Measurements from ENCODE around the gene ECHS1. TPM values are rescaled to one million over a fixed set of nuclear protein-coding genes. Genes with fewer than 3 reads are reported as not detected.
A peak's percentile ranks its signal among the peaks of the same experiment; 100 is the strongest.
"Not testable (repeated sequence)": the region's sequence is repeated elsewhere in the genome, so short reads cannot be mapped to it uniquely, and the experiment has no call there.

Gene ECHS1
- total RNA-seq, 1 donor from 2014 or later = 64.3 TPM

DNA sequence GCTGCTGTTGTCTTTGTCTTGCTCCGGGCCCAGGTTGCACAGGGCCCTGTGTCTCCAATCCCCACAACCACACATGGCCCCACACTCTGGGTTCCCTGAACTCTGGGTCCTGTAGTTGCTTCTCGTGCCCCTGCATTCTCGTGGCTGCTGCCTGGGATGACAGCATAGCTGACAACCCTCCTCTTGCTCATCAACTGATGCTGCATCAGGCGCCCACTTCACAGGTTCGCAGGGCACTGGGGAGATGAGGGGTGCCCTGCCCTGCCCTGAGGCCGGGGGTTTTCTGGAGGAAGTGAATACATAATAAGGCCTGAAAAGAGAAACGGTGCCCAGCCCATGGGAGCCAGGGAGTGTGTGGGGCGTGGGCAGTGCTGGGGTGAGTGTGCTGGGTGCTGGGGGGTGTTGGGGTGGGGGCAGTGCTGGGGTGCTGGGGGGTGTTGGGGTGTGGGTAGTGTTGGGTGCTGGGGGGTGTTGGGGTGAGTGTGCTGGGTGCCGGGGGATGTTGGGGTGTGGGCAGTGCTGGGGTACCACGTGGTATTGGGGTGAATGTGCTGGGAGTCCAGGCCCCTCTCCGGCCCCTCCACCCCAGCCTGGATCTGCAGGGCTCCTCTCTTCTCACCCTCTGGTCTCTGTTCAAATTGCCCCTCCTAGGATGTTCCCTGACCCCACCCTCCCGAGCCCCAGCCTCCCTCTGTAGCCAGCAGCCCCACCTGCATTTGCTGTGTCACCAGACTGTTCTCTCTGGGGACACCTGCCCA lies 18.8 kb upstream of the ECHS1 start:
- intact Hi-C loops (cut with micrococcal nuclease) = loop anchor here (5.0 kb wide), 2 partner anchors 65 to 85 kb away; partner anchors contain the start of genes TUBGCP2 and ZNF511
- Mint-ChIP-seq H3K27me3 (no peaks in the 10 kb centered on the region), H3K27ac (peak overlapping the region; percentile 96), H3K4me3 (peak overlapping the region; percentile 73), H3K9me3 (no peaks in the 10 kb centered on the region), H3K36me3 (ENCODE audit: low read depth) (peaks cover 18% of the 10 kb centered on the region), H3K4me1 (peaks cover 44% of the 10 kb centered on the region)
- DNase-seq = no peak

GRCh38 chr10:133391249-133391635 lies 18.1 kb upstream of the ECHS1 start:
- Mint-ChIP-seq H3K4me3 (peak overlapping the region; percentile 73), H3K9me3 (no peaks in the 10 kb centered on the region), H3K27ac (peak overlapping the region; percentile 96), H3K4me1 (peaks cover 44% of the 10 kb centered on the region), H3K36me3 (ENCODE audit: low read depth) (peaks cover 16% of the 10 kb centered on the region), H3K27me3 (no peaks in the 10 kb centered on the region)
- intact Hi-C loops (cut with micrococcal nuclease) = loop anchor here (5.0 kb wide), 2 partner anchors 64 to 84 kb away; partner anchors contain the start of genes TUBGCP2 and ZNF511
- no peak for DNase-seq

DNA sequence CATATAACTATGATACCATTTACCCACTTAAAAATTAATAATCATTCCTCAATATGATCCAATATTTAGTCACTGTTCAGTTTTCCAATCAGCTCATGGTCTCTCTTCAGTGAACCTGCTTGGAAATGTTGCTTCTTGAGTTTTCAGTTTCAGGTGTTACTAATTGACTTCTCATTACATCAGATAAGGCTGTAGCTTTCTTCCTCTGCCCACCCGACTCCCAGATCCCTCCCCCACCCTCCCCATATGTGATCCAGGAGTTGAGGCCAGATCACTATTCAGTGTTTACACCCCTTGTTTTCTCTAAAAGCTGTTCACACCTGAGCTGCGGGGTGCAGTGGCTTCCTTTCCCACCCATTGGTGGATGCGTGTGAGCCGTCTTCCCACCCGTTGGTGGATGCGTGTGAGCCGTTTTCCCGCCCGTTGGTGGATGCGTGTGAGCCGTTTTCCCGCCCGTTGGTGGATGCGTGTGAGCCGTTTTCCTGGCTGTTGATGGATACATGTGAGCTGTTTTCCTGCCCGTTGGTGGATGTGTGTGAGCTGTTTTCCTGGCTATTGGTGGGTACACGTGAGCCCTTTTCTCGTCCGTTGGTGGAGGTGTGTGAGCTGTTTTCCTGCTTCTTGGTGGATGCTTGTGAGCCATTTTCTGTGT lies 17.6 kb upstream of the ECHS1 start:
- Mint-ChIP-seq H3K27me3 (no peaks in the 10 kb centered on the region), H3K4me1 (peaks cover 44% of the 10 kb centered on the region), H3K36me3 (ENCODE audit: low read depth) (peaks cover 16% of the 10 kb centered on the region), H3K27ac (peak overlapping the region; percentile 96), H3K4me3 (peak overlapping the region; percentile 73), H3K9me3 (no peaks in the 10 kb centered on the region)
- no peak for DNase-seq
- intact Hi-C loops (cut with micrococcal nuclease) = loop anchor here (1.0 to 5.0 kb wide), 4 partner anchors 11 to 83 kb away; partner anchors contain the start of genes ECHS1, PAOX, TUBGCP2 and ZNF511

- DNase-seq = peak; percentile 81
- Mint-ChIP-seq H3K4me1 (peaks cover 35% of the 10 kb centered on the region), H3K4me3 (peak overlapping the region; percentile 84), H3K9me3 (no peaks in the 10 kb centered on the region), H3K27ac (peak overlapping the region; percentile 96), H3K27me3 (no peaks in the 10 kb centered on the region), H3K36me3 (ENCODE audit: low read depth) (peaks cover 13% of the 10 kb centered on the region)
- intact Hi-C loops (cut with micrococcal nuclease) = no loop called here
Observed at GRCh38 chr10:133388973-133389818, 16.0 kb upstream of the ECHS1 start.

DNA sequence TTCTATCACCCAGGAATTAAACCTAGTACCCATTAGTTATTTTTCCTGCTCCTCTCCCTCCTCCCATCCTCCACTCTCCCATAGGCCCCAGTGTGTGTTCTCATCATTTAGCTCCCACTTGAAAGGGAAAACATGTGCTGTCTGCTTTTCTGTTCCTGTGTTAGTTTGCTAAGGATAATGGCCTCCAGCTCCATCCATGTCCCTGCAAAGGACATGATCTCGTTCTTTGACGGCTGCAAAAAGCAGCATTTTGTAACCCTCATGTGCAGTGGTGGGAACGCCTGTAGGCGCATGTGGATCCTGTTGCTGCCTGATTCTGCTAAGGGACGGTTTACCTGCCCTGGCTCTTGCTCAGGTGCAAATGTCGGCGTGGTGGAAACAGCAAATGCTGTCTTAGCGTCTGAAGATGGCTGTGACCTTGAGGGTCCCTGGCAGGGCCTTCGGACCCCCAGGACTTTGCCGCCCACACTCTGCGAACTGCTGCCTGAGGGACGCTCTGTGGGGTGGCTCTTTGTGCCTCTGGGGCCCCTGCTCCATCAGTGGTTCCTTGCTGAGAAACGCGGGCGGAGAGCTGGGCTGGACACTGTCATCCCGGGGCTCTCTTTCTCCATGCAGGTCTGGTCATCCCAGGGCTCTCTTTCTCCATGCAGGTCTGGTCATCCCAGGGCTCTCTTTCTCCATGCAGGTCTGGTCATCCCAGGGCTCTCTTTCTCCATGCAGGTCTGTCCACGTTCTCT lies 15.2 kb upstream of the ECHS1 start:
- peaks cover 33% of the 10 kb centered on the region for H3K4me1 Mint-ChIP-seq
- no peak for DNase-seq
- no peaks in the 10 kb centered on the region for H3K9me3 Mint-ChIP-seq
- H3K4me3 Mint-ChIP-seq = peak overlapping the region; percentile 84
- no peaks in the 10 kb centered on the region for H3K27me3 Mint-ChIP-seq
- peaks cover 14% of the 10 kb centered on the region for H3K36me3 Mint-ChIP-seq (ENCODE audit: low read depth)
- H3K27ac Mint-ChIP-seq = peak overlapping the region; percentile 96
- intact Hi-C loops (cut with micrococcal nuclease) = no loop called here

- intact Hi-C loops (cut with micrococcal nuclease); H3K27ac Mint-ChIP-seq; DNase-seq; H3K27me3 Mint-ChIP-seq; H3K4me3 Mint-ChIP-seq; H3K9me3 Mint-ChIP-seq: not testable (repeated sequence)
- peaks cover 32% of the 10 kb centered on the region for H3K4me1 Mint-ChIP-seq
- peaks cover 15% of the 10 kb centered on the region for H3K36me3 Mint-ChIP-seq (ENCODE audit: low read depth)
Observed at GRCh38 chr10:133386951-133387350, 13.8 kb upstream of the ECHS1 start.

GRCh38 chr10:133385214-133385613 lies 12.1 kb upstream of the ECHS1 start:
- Mint-ChIP-seq H3K4me1 (peaks cover 16% of the 10 kb centered on the region), H3K27ac (no peak overlapping the region)
- no peak for DNase-seq

DNA sequence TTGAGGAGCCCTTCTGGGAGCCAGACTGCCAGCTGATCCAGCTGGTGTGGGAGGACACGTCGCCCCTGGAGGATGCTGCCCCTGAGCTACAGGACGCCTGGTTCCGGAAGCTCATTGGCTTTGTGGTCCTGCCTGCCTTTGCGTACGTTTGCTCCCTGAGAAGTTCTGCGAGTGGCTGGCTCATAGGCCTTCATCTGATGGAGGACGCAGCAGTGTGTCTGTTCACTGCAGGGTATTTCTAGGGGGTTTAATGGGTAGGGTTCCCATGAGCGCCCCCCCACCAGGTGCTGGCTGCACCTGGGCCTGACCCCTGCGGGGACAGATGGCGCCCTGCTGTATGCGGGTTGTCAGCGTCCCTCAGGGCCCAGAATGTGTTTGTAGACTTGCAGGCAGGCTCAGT lies 10.9 kb upstream of the ECHS1 start:
- intact Hi-C loops (cut with micrococcal nuclease) = no loop called here
- Mint-ChIP-seq H3K4me1 (peaks cover 11% of the 10 kb centered on the region), H3K27ac (no peak overlapping the region), H3K27me3 (no peaks in the 10 kb centered on the region), H3K36me3 (ENCODE audit: low read depth) (peaks cover 13% of the 10 kb centered on the region), H3K4me3 (no peak overlapping the region), H3K9me3 (no peaks in the 10 kb centered on the region)
- no peak for DNase-seq

More at GRCh38 chr10:133385214-133385613, 12.1 kb upstream of the ECHS1 start:
- Mint-ChIP-seq H3K4me3 (no peak overlapping the region), H3K27me3 (no peaks in the 10 kb centered on the region), H3K9me3 (no peaks in the 10 kb centered on the region), H3K36me3 (ENCODE audit: low read depth) (peaks cover 13% of the 10 kb centered on the region)
- intact Hi-C loops (cut with micrococcal nuclease) = no loop called here

DNA sequence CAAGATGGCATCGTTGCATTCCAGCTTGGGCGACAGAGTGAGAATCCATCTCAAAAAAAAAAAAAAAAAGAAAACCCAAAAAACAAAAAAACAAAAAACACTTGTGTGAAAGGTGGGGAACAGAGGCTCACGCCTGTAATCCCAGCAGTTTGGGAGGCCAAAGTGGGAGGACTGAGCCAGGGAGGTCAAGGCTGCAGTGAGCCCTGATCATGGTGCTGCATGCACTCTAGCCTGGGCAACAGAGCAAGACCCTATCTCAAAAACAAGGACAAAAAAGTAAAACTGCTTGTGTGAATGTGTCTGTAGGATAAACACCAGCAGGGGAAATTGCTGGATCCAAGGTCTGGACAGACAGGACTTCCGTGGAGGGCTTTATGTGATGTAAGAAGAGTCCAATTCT lies 10.4 kb upstream of the ECHS1 start:
- no peak overlapping the region for H3K4me3 Mint-ChIP-seq
- peaks cover 6% of the 10 kb centered on the region for H3K4me1 Mint-ChIP-seq
- H3K9me3 Mint-ChIP-seq = no peaks in the 10 kb centered on the region
- H3K27me3 Mint-ChIP-seq = no peaks in the 10 kb centered on the region
- H3K27ac Mint-ChIP-seq = no peak overlapping the region
- DNase-seq = no peak
- intact Hi-C loops (cut with micrococcal nuclease) = no loop called here
- H3K36me3 Mint-ChIP-seq (ENCODE audit: low read depth) = peaks cover 13% of the 10 kb centered on the region

GRCh38 chr10:133381036-133381435 lies 7.9 kb upstream of the ECHS1 start:
- no peaks in the 10 kb centered on the region for H3K9me3 Mint-ChIP-seq
- H3K27me3 Mint-ChIP-seq = peaks cover 3% of the 10 kb centered on the region
- no peak overlapping the region for H3K4me3 Mint-ChIP-seq
- no peak for DNase-seq
- H3K36me3 Mint-ChIP-seq (ENCODE audit: low read depth) = peaks cover 10% of the 10 kb centered on the region
- peaks cover 2% of the 10 kb centered on the region for H3K4me1 Mint-ChIP-seq
- no peak overlapping the region for H3K27ac Mint-ChIP-seq
- intact Hi-C loops (cut with micrococcal nuclease) = no loop called here

- intact Hi-C loops (cut with micrococcal nuclease) = loop anchor here (1.0 to 10.0 kb wide), 4 partner anchors 10 to 1195 kb away; partner anchors contain the start of gene DPYSL4
- H3K27ac Mint-ChIP-seq = no peak overlapping the region
- peak overlapping the region; percentile 74 for H3K4me3 Mint-ChIP-seq
- peaks cover 3% of the 10 kb centered on the region for H3K27me3 Mint-ChIP-seq
- H3K9me3 Mint-ChIP-seq = no peaks in the 10 kb centered on the region
- peak; percentile 66 for DNase-seq
- H3K4me1 Mint-ChIP-seq = peaks cover 2% of the 10 kb centered on the region
- H3K36me3 Mint-ChIP-seq (ENCODE audit: low read depth) = peaks cover 10% of the 10 kb centered on the region
Observed at GRCh38 chr10:133379801-133380666, 6.9 kb upstream of the ECHS1 start.

DNA sequence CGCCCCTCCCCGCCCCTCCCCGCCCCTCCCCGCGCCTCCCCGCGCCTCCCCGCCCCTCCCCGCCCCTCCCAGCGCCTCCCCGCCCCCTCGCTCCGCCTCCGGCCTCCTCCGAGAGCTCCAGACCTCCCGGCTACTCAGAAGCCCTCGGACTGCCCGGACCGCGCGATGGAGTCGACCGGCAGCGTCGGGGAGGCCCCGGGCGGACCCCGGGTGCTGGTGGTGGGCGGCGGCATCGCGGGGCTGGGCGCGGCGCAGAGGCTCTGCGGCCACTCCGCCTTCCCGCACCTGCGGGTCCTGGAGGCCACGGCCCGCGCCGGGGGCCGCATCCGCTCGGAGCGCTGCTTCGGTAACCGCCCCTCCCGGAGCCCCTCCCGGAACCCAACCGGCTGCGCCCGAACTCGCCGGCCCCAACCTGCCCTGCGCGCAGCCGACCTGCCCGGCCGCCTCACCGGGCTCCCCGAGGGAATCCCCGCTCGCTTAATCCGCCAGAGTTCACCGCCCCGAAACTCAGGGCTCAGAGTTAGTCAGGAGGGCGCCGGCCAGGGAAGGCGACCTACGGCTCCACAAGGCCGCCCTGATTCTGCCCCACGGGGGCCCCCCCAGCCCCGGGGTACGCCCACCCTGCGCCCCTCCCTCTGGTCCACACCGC lies 6.1 kb upstream of the ECHS1 start, which contains the start of gene PAOX:
Gene PAOX (plus strand): TSS at position 111 of the 649 bp plus-strand sequence. CDS start 55 bp downstream, at position 166.
- DNase-seq = peak; percentile 90
- no peaks in the 10 kb centered on the region for H3K9me3 Mint-ChIP-seq
- intact Hi-C loops (cut with micrococcal nuclease) = loop anchor here (1.0 to 10.0 kb wide), 4 partner anchors 11 to 1194 kb away; partner anchors contain the start of gene DPYSL4
- peaks cover 4% of the 10 kb centered on the region for H3K4me1 Mint-ChIP-seq
- H3K4me3 Mint-ChIP-seq = peak within 1 kb of the TSS; percentile 80
- H3K27ac Mint-ChIP-seq = peak within 1 kb of the TSS; percentile 51
- peaks cover 3% of the 10 kb centered on the region for H3K27me3 Mint-ChIP-seq
- peaks cover 7% of the 10 kb centered on the region for H3K36me3 Mint-ChIP-seq (ENCODE audit: low read depth)

All from activated CD4-positive, alpha-beta T cell treated with anti-CD3 and anti-CD28 coated beads, Interleukin-2, amount 10 ng/mL, durations not matched to agents 24 days and 14 days (primary cell).